NCI-H1105 (cell line): ENCODE measurements around the gene IFRD2.

ENCODE experiments used
- DNase-seq: peaks from one replicate; lab custom pipeline; 2025; lab: John Stamatoyannopoulos, UW

Gene IFRD2, protein sequence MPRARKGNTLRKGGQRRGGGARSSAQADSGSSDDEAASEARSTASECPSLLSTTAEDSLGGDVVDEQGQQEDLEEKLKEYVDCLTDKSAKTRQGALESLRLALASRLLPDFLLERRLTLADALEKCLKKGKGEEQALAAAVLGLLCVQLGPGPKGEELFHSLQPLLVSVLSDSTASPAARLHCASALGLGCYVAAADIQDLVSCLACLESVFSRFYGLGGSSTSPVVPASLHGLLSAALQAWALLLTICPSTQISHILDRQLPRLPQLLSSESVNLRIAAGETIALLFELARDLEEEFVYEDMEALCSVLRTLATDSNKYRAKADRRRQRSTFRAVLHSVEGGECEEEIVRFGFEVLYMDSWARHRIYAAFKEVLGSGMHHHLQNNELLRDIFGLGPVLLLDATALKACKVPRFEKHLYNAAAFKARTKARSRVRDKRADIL

DNA sequence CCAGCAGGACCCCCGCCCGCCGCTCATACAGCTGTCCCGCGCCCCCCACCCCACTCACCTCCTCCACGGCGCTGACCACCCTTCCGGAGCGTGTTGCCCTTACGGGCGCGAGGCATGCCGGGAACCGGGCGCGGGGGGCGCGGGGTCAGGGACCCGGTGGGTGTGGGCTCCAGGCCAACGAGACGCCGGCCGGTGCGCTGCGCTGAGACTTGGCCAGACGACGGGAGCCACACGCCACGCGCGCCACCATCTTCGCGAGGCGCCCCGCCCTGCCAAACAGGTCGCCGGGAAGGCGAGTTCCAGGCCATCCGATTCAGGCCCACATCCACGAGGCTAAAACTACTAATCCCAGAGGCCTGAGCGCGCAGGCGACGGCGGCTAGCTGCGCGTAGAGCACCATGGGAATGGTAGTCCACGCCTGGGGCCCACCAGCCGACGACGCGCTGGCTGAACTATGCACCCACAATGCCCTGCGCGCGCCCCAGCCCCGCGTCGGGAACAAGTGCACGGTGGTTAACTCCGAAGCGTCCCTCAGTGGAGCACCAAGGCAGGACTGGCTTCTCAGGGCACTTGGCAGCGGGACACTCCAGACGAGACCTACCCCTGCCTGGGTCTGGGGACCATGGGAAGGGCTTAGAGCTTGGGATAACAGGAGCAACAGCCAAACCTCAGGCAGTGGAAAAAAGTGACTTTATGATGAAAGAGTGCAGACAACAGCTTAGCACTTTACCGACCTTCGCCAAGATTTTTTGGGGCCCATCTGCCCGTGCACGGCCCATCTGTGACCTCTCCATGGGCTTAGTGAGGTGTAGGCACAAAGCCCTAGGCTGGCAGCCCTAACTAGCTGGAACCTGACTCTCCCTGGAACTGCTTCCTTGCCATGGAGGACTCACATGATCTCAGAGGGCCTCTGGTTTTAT is at the start of gene IFRD2:
IFRD2 (minus strand) TSS at position 271 of the 920 bp plus-strand sequence; CDS start at position 116, 155 bp downstream.
- DNase-seq: peak; percentile 83

DNA sequence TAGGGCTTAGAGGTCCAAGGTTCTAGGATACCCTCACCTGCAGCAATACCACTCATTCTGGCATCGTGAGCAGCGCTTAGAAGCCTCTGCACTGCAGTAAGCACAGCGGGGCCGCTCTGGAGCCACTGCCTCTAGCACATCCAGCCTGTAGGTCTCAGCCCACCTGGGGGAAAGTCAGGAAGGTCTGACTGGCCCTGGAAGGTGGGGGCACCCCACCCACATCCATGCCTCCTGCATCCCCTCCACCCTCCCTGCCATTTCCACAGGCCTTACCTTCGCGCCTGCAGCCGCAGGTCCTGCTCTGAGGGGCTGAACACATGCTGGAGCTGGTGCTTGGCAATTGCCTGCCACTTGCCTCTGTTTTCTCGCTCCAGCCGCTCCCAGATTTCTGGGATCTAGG is 49.3 kb upstream of the IFRD2 start:
- DNase-seq: no peak

DNA sequence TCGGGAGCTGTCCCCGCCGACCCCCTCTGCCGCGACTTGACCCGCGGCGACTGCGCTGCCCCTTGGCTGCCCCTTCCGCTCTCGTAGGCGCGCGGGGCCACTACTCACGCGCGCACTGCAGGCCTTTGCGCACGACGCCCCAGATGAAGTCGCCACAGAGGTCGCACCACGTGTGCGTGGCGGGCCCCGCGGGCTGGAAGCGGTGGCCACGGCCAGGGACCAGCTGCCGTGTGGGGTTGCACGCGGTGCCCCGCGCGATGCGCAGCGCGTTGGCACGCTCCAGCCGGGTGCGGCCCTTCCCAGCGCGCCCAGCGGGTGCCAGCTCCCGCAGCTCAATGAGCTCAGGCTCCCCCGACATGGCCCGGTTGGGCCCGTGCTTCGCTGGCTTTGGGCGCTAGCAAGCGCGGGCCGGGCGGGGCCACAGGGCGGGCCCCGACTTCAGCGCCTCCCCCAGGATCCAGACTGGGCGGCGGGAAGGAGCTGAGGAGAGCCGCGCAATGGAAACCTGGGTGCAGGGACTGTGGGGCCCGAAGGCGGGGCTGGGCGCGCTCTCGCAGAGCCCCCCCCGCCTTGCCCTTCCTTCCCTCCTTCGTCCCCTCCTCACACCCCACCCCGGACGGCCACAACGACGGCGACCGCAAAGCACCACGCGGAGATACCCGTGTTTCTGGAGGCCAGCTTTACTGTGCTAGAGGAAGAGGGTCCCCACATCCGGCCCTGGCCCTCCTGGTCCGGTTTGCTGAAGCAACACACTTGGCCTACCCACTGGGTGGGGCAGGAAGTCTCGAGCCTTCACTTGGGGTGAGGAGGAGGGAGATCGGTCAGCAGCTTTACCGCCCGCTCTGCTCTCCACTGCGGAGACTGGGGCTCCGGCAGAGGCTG is 48.5 kb upstream of the IFRD2 start, which contains the start of gene RASSF1:
RASSF1 (minus strand) TSS at position 389 of the 882 bp plus-strand sequence; CDS start at position 358, 31 bp downstream.
- DNase-seq: no peak

DNA sequence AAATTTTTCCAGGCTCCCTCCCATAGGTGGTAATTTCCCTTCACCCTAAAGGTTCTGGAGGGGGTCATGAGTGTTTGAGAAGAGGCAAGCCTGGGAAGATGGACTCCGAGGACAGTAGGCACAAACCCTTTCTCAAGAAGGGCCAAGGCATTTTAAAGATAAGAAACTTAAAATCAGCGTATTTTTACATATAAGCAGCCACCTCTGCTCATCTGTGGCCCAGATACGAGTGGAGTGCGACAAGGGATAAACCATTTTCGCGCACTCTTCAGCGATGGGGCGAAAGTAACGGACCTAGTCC is 47.9 kb upstream of the IFRD2 start:
- no peak for DNase-seq

DNA sequence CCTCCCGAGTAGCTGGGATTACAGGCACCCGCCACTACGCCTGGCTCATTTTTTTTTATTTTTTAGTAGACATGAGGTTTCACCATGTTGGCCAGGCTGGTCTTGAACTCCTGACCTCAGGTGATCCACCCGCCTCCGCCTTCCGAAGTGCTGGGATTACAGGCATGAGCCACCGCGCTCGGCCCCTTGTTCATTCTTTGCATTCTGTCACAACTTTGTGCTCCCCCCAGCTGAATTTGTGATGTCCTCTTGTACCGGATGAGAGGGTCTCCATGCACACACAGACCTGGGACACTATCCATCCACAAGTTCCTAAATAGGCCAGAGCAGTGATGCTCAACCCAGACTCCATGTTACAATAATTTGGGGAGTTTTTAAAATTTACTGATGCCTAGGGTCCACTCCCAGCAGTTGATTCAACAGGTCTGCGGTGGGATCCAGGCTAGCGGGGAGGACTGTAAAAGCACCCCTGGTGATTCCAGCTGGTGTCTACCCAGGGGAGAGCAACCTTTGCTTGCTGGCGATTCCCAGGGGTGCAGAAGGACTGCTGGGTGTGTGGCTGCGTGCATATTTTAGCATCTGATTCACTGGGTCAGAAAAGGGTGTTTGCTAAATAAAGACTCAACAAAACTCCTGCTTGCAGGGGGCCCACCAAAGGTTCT is 47.4 kb upstream of the IFRD2 start:
- no peak for DNase-seq

DNA sequence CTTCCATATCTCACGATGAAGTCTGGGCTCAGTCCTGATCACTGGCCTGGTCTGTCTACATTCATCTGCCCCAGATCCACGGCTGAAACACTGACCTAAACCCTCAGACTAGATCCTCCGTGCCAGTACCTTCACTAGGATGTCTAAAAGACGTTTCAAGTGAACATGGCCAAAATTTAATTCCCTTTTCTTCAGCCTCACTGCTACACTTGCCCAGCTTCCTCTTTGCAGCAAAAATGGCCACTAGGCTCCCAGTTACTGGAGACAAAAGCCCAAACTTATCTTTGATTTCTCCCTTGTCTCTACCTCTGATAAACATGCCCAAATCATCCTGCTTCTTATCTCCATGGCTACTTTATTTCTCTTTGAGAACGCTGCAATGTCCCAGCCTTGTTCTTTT is 46.7 kb upstream of the IFRD2 start:
- DNase-seq: no peak

DNA sequence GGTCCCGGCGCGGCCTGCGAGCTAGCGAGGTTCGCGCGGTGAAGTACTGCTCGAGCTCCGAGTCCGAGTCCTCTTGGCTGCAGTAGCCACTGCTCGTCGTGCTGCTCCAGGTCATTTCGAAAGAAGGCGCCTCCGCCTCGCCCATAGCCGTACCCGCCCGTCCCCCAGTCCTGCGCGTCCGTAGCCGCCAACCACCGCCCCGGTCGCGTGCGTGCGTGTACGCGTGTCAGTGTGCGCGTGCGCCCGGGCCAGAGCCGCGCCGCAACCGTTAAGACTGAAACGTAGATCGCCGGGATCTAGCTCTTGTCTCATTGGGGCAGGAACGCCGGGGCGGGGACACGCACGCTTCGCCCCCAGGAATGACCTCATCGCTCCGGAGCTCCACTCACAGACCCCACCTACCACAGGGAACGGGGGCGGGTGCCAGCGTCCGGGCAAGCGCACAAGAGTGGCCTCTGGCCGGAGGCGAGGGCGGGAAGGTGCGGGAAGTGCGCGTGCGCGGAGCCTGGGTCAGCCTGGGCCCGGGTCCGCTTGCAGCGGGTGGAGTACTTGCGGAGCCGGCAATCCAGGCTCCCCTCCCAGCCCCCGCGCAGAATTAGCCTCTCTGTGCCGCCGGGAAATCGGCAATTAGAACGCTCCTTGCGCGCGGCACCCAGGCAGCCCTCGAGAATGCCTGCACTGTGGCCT is 45.1 kb upstream of the IFRD2 start:
- DNase-seq: peak; percentile 93

DNA sequence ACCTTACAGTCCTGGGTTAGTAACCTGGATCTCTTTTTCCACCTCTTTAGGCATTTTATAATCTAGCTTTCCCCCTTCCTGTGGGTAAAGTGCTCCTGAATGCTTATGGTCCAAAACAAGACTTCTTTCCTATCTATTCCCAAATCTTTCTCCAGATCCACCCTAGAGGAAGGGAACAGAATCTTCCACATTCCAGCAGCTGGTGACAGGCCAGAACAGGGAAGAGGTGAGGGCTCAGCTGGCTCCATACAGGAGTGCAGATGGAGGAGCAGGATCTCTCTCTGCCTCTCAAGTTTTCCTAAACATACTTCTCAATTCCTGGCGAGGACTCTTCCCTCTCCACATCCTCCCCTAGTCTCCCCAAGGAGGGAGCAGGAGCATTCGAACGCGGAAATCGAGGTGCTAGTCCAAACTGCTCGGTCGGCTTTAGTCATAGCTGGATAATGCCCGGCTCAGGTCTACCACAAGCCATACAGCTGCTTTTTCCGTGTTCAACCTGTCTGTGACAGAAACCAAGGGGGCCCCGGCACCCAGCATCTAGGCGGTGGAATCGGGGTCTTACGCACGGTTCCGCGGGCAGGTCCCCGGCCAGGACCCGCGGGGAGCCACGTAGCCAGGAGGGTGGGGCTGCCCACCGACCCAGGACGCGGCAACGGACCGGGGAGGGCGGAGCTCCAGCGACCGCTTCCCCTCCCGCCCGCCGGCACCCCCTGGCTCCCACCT is 44.4 kb upstream of the IFRD2 start:
- DNase-seq: no peak

DNA sequence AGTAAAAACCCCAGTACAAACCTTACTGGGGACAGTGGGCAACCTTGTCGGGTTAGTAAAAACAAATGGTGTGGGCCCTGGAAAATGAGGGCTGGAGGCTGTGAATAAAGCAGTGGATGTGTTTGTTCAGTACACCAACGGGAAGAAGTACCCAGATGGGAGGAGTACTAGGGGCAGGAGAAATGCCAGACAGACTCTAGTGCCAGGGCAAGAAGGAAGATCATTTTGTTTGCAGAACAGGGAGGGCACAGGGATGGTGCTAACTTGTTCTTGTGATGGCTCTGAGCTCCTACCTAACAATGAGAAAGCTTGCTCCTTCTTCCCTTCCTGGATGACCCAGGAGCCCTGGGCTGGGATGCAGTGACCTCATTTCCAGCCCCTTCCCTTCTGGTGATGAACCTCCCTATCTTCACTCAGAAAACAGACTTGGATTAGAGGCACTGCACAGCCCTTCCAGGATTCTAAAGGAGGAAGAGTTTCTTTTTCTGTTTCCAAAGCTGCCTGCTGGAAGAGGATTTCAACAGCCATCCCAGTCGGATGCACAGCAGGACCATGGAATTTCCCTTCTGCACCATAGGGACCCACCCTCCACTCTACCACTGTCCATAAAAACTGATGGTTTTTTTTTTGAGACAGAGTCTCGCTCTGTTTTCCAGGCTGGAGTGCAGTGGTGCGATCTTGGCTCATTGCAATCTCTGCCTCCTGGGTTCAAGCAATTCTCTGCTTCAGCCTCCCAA is 42.3 kb upstream of the IFRD2 start:
- DNase-seq: no peak

DNA sequence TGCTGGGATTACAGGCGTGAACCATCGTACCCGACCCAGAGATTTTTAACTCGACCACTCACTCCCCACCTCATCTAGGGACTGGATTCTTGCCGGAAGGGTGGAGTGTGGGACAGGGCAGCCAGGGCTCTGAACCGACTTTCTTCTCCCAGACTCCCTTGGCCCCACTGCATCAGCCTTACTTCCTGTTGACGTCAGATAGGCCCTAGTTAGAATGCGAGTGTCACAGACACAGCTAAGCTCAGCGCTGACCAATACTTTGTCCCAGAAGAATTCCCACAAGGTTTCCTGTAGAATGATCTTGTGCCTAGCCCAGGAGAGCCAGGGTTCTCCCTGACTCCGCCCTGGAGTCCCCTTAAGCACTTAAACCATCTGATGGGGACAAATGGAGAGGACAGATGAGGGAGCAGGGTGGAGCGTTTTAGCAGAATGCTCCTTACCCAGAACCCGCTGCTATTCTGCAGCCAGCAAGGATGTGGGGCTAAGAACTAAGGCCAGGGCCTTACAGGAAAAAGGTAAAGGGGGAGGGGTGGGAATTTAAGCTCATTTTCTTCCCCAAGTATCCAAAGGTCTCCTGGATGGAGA is 41.6 kb upstream of the IFRD2 start:
- no peak for DNase-seq

DNA sequence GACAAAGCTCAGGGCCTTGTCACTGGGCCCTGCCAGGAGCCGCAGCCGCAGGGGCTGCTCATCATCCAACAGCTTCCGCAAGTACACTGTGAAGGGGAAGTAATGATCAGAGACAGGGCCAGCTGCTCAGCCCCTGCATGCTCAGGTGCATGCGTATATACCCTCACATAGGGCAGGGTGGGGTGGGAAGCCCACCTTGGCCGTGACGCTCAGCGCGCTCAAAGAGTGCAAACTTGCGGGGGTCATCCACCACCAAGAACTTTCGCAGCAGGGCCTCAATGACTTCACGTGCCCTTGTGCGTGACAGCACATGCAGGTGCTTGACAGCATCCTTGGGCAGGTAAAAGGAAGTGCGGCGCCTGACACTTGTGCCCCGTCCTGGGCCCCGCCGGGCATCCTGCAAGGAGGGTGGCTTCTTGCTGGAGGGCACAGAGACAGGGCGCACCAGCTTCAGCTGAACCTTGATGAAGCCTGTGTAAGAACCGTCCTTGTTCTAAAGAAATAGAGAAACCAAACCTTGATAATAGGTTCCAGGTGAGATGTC is 39.2 kb upstream of the IFRD2 start:
- no peak for DNase-seq

DNA sequence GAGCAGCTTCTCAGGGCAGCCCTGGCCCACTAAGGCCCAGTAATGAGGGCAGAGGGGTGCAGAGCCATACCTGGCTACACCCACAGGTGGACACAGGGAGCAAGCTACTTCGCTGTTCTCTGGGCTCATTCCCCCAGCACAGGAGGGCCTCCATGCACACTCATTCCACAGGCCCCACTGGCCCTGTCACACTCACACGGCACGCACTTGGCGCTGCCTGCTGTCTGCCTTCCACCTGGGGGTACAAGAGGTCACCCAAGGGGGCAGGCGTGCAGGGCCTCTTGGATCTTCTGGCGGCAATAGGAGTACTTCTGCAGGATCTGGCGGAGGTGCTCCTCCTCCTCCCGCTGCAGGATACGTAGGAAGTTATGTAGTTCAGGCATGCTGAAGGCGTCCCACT is 38.1 kb upstream of the IFRD2 start:
- no peak for DNase-seq

DNA sequence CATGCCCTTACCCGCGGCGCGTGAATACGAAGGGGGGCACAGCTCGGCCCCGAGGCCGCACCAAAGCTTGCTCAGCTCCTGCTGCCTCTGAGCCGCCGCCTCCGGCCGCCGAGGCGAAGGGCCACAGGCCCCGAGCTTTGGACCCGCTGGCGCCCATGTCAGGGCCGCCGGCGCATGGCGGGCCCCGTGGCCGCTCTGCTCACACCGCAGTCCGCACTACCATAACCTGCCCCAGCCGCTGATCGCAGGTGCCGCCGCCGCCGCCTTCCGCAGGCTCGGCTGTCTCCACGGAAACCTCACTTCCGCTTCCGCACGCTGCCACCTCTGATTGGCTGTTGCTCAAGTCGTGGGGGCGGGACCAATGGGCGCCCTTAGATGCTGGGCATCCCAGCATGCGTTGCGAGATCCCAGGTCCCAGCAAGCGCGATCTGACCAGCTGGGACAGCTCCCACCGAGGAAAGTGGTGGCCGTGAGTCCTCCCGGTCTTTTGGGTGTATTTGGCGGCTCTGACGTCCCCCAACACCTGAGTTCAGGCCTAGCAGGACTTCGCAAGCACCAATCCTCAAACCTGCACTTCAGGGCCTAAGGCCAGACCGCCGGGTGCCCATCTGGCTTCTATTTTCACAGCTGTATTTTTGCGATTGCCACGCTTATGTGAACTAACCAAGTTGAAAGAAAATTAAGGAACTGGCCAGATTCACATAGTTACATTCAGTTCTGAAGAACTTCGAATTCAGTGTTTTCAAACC is 35.9 kb upstream of the IFRD2 start, which contains the start of gene TUSC2:
TUSC2 (minus strand) TSS at position 281 of the 749 bp plus-strand sequence; CDS start at position 157, 124 bp downstream.
- peak; percentile 93 for DNase-seq

DNA sequence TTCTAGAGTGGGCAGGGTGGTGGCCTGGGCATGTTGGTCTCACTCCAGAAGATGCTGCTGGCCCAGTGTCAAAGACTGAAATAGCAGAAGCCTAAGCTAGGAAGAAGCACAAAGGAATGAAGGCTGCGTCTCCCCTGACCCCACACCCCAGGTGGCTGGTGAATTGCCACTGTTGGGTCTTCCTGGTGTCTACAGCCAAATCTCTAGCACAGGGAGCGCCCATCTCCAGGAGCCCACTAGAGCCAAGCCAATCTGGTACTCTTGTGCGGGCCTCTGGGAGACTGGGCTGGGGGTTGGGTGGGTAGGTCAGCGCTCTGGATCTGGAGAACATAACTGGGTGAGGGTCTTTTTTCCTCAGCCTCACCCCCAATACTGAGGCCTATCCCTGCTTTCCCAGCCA is 34.9 kb upstream of the IFRD2 start:
- no peak for DNase-seq

DNA sequence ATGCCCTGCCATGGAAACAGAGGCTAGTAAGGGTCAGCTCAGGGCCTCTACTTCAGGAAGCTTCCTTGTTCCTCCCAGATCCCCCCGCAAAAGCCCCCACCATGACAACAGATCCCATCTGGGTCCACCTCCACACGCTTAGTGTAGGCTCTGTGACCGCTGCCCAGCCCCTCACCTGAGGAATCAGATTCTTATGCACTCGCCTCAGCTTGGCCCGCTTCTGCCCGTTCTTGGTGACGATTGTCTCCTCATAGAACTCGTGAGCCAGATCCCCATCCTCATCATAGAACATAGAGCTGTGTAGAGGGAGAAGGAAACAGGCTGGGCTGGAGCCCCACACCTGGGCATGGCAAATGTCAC is 33.9 kb upstream of the IFRD2 start:
- DNase-seq: no peak

DNA sequence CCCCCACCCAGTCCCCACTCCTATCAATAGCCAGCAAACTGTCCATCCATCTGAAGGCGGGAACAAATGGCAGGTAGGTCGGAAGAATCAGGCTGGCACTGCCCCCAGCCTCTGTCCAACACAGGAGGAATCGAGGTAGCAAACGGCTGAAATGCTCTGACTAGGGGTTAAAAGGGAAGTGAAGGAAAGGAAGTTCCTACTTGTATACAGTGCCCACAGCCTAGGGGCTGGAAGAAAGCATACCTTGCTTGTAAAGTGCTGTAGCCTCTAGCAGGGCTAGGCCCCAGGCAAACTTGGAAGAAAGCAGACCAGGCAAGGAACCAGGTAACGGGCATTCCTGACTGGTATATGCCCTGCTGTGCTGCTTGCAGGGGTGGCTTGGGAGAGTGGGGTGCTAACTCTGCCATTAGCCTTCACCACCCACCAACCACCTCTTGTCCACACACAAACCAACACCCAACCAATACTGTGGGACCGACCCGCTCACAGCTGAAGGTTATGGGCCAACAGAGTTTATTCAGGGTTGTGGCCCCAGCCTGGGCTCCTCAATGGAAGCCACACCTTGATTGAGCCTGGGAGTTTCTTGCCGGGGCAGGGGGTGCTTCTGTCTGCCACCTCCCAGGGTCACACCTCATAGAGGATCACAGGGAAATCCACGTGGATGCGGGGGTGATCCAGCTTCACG is 33.4 kb upstream of the IFRD2 start:
- DNase-seq: no peak

DNA sequence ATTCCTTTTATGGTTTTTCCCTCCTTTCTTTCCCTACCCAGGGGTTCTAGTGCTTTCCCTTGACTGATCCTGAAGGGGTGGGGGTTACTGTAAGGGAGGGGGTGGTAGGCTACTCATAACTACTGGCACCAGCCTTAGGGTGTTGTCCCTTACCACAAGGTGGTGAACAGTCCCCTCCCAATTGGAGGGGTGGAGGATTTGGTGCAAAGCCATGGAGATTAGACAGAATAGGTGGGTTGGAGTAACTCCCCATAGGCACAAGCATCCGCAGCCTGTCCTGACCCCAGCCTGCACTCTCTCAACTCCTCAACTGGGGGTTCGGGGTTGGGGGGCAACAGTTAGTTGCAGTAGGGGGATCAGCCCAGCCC is 32.9 kb upstream of the IFRD2 start:
- no peak for DNase-seq
